H1 (cell line): ENCODE data around the gene PLEKHA4.

ENCODE experiments used
- CBX5 ChIP-seq: fragments of 300-800, 300-1000 bp; sonication (generic); IDR thresholded peaks from 2 replicates; pipeline ENCODE4 v1.7.1; 2016; ENCODE audit warnings: antibody characterized with exemption, low read length, low read depth
- JUND ChIP-seq: IDR thresholded peaks from 2 replicates; pipeline ENCODE4 v1.6.1; 2011; ENCODE audit warnings: mild to moderate bottlenecking, improper control_type of control experiment, low read length
- KDM5A ChIP-seq: fragments of 200-600 bp; IDR thresholded peaks from 2 replicates; pipeline ENCODE4 v1.7.1; 2012; ENCODE audit warnings: mild to moderate bottlenecking, low read length, inconsistent platforms, mixed read lengths
- SIN3A ChIP-seq, 2 experiments: IDR thresholded peaks in 1 of 2; conservative IDR thresholded peaks in 1 of 2; 2 replicates each; pipeline ENCODE4 v1.6.1; 2011 to 2012; ENCODE audit warnings: low read length in 2 of 2, improper control_type of control experiment in 1 of 2, low read depth in 1 of 2, mild to moderate bottlenecking in 1 of 2
- TF ChIP-seq, protein P1 (sequence below), 3 experiments: IDR thresholded peaks; 1 replicate in 2 of 3; 2 replicates in 1 of 3; pipeline versions ENCODE4 v1.5.1 to v1.6.1; 2011; ENCODE audit warnings: low read length in 3 of 3, mild to moderate bottlenecking in 3 of 3, inconsistent platforms in 2 of 3, low read depth in 1 of 3, moderate library complexity in 1 of 3; ENCODE audit not compliant: insufficient read depth in 1 of 3; ENCODE audit errors: control extremely low read depth in 1 of 3

- TF ChIP-seq, protein P1, sequence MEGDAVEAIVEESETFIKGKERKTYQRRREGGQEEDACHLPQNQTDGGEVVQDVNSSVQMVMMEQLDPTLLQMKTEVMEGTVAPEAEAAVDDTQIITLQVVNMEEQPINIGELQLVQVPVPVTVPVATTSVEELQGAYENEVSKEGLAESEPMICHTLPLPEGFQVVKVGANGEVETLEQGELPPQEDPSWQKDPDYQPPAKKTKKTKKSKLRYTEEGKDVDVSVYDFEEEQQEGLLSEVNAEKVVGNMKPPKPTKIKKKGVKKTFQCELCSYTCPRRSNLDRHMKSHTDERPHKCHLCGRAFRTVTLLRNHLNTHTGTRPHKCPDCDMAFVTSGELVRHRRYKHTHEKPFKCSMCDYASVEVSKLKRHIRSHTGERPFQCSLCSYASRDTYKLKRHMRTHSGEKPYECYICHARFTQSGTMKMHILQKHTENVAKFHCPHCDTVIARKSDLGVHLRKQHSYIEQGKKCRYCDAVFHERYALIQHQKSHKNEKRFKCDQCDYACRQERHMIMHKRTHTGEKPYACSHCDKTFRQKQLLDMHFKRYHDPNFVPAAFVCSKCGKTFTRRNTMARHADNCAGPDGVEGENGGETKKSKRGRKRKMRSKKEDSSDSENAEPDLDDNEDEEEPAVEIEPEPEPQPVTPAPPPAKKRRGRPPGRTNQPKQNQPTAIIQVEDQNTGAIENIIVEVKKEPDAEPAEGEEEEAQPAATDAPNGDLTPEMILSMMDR (IDR thresholded peaks at IDR 0.05; ENCODE audit: control extremely low read depth in 1 of 3, insufficient read depth in 1 of 3, low read depth in 1 of 3, low read length in 3 of 3) = no peak
- TF ChIP-seq KDM5A = no peak
- no peak for TF ChIP-seq SIN3A (conservative IDR thresholded peaks at IDR 0.05 in 1 of 2, IDR thresholded peaks at IDR 0.05 in 1 of 2; ENCODE audit: low read depth in 1 of 2, low read length in 2 of 2)
- no peak for TF ChIP-seq CBX5
- TF ChIP-seq JUND = no peak
Observed at GRCh38 chr19:48833977-48834376, 34.4 kb downstream of the PLEKHA4 start.
